GM12864 (cell line): ENCODE results near the gene AKIRIN1.

ENCODE experiments used
- DNase-seq: peaks from one replicate; pipeline ENCODE4 v3.0.0-alpha.2; 2011; ENCODE audit warnings: low read depth
- H3K4me3 ChIP-seq: 2 replicates; pipeline ENCODE4 v1.5.1; 2011; ENCODE audit warnings: mild to moderate bottlenecking, low read depth, low read length, control low read depth
- CTCF ChIP-seq: IDR thresholded peaks from 2 replicates; pipeline ENCODE4 v1.5.1; 2011; ENCODE audit warnings: low read depth, mild to moderate bottlenecking, moderate library complexity, low read length, control low read depth, inconsistent platforms; ENCODE audit errors: missing control alignments

AKIRIN1 gene

DNA sequence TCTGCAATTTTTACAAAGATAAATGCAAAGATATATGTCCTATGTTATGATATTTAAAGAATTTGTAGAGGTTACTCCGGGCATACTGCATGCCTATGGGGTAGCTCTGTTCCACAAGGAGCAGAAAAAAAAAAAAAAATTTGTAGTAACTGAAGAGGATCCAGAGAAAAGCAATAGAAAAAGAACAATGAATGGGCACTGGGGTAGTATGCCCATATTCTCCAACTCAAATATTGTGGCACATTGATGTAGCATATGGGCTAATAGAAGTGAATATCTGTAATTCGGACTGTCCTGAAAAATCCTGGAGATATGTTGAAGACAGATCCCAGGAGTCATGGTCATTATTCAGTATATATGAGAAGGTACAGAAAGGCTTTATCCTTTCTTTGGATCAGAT is 1.1 kb upstream of the AKIRIN1 start:
- TF ChIP-seq CTCF: no peak
- H3K4me3 ChIP-seq: no peak overlapping the region

DNA sequence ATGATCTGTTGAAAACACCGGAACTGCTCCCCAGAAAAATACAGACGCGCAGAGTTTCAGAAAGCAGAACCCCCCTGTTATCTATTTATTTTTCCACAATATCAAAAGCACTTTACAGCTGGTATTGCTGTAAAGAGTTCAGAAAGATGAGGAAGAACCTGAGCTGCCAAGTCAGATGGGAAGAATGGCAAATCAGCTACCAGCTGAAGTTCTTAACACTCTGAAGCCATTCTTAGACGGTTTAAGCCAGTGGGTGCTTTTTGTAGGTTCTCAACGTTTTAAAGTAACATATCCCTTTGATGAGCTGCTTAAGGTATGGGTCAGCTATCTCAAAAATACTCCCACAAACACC is 714 bp upstream of the AKIRIN1 start:
- DNase-seq: no peak
- H3K4me3 ChIP-seq: peak overlapping the region; percentile 63; the same call in 1 of the 2 replicates
- TF ChIP-seq CTCF: no peak

More for the DNA sequence above, 1.1 kb upstream of the AKIRIN1 start:
- DNase-seq: no peak

DNA sequence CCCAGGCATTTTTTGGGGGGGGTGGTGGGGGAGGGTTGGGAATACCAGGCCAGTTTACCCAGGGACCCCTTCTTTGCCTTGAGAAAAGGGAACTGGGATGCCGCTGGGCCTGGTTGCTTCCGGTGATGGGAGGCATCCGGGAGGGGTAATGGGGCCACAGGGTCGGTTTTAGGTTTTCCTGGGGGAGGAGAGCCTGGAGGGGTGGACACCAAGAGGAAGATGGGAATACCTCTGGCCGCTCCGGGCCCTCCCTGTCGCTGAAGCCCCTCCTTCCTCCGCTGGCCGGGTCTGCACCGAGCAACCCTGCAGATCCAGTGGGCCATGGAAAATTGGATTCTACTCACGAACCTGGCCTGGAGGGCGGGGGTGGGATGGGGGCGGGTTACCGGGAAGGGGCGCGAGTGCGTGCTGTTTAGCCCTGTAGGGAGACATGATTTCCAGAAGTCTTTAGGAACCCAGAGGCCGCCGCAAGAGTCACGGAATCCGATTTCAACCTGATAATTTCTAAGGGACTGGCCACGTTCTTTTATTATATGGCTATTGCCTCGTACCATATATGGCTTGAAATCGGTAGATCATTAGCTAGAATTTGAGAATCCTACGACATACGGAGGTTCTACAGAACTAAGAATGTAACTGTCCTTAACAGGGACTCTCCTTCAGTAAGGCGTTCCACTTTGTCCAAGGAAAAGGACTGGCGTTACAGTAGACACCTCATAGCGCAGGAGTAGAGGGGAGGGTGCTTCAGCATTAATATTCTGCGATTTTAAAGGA is 749 bp downstream of the AKIRIN1 start:
- no peak for TF ChIP-seq CTCF
- no peak for DNase-seq
- peak overlapping the region; percentile 89 for H3K4me3 ChIP-seq

GRCh38 chr1:38992412-38993111 is 1.5 kb downstream of the AKIRIN1 start:
- peak overlapping the region; percentile 89 for H3K4me3 ChIP-seq
- DNase-seq: peak; percentile 34
- no peak for TF ChIP-seq CTCF

DNA sequence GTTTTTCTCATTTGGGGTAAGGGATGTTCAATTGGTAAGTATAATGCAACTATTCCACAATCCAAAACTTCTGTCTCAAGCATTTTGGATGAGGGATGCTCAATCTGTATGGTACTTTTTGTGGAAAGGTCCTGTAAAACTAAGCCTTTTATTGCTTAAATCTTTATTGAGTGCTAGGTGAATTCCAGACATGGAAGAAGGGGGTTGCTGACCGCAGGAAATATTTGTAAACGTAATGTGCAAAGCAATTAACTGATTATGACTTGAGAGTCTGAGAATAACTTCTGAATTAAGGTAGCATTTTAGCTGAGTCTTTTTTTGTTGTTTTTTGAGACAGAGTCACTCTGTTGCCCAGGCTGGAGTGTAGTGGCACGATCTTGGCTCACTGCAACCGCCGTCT is 3.1 kb downstream of the AKIRIN1 start:
- no peak for TF ChIP-seq CTCF

DNA sequence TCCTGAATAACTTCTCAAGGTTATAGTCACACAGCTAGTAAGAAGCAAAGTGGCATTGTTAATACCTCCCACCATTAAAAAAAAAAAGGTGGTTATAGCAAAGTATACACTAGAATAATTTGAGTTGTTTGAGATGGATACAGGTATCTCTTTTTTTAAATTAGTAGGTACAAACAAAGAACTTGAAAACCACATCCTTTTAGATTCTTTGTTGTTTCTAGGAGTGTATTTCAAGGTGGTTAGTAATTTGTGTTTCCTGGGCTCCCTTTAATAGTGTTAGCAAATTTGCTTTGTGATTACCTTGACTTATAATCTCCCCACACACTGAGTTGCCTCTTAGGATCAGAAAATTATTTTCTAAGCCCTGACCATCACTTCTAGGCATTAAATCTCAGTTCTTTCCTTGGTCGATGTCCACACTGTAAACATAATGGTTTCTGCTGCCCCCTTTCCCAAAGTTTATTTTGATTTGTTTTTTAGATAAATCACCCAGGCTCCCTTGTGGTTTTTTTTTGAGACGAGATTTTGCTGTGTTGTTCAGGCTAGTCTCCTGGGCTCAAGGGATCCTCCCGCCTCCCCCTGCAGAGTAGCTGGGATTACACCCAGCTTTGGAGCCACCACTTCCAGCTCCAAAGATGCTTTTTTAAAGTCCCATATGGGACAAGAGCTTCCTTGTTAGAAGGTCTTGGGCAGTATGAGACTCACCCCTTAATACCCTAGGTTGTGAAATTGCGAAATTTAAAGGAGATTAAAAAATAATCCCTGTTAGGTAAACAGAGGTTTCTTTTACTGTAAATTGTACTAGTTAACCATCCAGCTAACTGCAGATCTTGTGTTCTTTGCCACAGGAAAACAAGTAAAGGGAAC is 6.2 kb downstream of the AKIRIN1 start:
- H3K4me3 ChIP-seq: no peak overlapping the region
- TF ChIP-seq CTCF: no peak
- DNase-seq: no peak

More for the DNA sequence above, 3.1 kb downstream of the AKIRIN1 start:
- no peak overlapping the region for H3K4me3 ChIP-seq
- no peak for DNase-seq
